Gastroesophageal sphincter (tissue), 4 donors: Measurements from ENCODE around the gene LRBA. TPM values are rescaled to one million over a fixed set of nuclear protein-coding genes. Genes with fewer than 3 reads are reported as not detected.

Experiments used
- ATAC-seq: fragments of 150-250 bp; one replicate; pipeline ENCODE4 v1.9.1; 2016; ENCODE audit warnings: mild to moderate bottlenecking, moderate library complexity
- H3K27ac ChIP-seq, 4 donors: fragments of 200-600 bp; sonication (generic) in 3 of 4; 1 replicate in 3 of 4; 2 replicates in 1 of 4; pipeline ENCODE4 v1.5.1; 2016 to 2019
- H3K27me3 ChIP-seq: fragments of 200-600 bp; sonication (generic); one replicate; pipeline ENCODE4 v1.5.1; 2019
- H3K36me3 ChIP-seq, 2 donors: fragments of 200-600 bp; sonication (generic); one replicate each; pipeline ENCODE4 v1.5.1; 2019; ENCODE audit warnings: control low read depth in 1 of 2
- H3K4me1 ChIP-seq, 3 donors: fragments of 200-600 bp; sonication (generic); 1 replicate in 2 of 3; 2 replicates in 1 of 3; pipeline ENCODE4 v1.5.1; 2016 to 2019; ENCODE audit warnings: control low read depth in 2 of 3
- H3K4me3 ChIP-seq, 2 donors: fragments of 200-600 bp; sonication (generic); one replicate each; pipeline ENCODE4 v1.5.1; 2019; ENCODE audit warnings: mild to moderate bottlenecking in 1 of 2, moderate library complexity in 1 of 2
- H3K9me3 ChIP-seq, 3 donors: fragments of 200-600 bp; sonication (generic); one replicate each; pipeline ENCODE4 v1.5.1; 2017 to 2019; ENCODE audit warnings: control low read depth in 2 of 3
- EP300 ChIP-seq: sonication (generic); formaldehyde crosslinking; IDR thresholded peaks from one replicate; pipeline ENCODE4 v1.6.1; 2017; ENCODE audit warnings: antibody characterized with exemption, mild to moderate bottlenecking
- POLR2A ChIP-seq, 2 donors: fragments of 450-650 bp; IDR thresholded peaks; one replicate each; pipeline ENCODE4 v1.6.1; 2017; ENCODE audit warnings: antibody characterized with exemption in 2 of 2, mild to moderate bottlenecking in 2 of 2, moderate library complexity in 1 of 2
- POLR2AphosphoS5 ChIP-seq: sonication (generic); formaldehyde crosslinking; IDR thresholded peaks from one replicate; pipeline ENCODE4 v1.6.1; 2017; ENCODE audit warnings: antibody characterized with exemption
- WGBS, 2 donors: methylation state at CpG; one replicate each; pipeline ENCODE4 v1.1.5; 2018; ENCODE audit warnings: low coverage in 1 of 2; 5-methylcytosine and 5-hydroxymethylcytosine counted together
- total RNA-seq, 4 donors: library from RNA; depleted of rRNA; stranded (reverse); fragments of >200 nt; gene quantifications; one replicate each; pipeline ENCODE4 v1.1.0, GENCODE V29; 2016
- TF ChIP-seq, protein P1 (sequence below), 4 experiments: fragments of 200-600 bp in 2 of 4; fragments of 450-650 bp in 2 of 4; sonication (generic) in 1 of 4; IDR thresholded peaks; one replicate each; pipeline ENCODE4 v1.5.1; 2017 to 2019; ENCODE audit warnings: antibody characterized with exemption in 4 of 4, mild to moderate bottlenecking in 2 of 4, moderate library complexity in 2 of 4

Gene LRBA
- total RNA-seq, 4 donors from 2014 or later: 18.4 to 35.0 (median 23.2) TPM

DNA sequence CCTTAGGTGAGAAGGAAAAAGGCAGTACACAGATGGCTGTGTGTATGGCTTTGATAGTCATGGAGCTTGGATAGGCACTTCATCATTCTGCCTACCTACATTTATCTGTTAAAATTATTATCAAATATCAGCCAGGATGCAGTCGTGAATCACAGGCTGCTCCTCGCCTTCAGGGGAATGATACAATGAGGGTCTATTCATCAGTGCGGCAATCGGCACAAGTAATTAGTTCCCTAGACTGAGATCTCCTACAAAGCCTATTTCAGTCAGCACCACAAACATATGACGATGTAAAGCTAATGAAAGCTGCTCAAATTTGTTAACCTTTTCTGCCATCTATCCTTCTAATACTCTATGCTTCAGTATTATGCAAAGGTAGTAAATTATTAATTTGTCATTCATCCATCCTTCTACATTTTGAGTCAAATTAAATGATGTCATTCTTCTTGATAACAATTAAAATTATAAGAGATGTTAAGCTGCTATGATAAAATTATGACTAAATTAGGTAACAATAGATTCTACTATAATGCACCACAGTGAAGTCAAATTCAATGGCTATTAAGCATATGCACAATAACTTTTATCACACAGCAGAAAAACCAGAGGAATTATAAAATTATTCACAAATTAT, 414.2 kb downstream of the LRBA start:
- ATAC-seq: no peak
- 80 to 84% methylated on average over 5 of the region's 5 CpGs for WGBS, 2 donors

DNA sequence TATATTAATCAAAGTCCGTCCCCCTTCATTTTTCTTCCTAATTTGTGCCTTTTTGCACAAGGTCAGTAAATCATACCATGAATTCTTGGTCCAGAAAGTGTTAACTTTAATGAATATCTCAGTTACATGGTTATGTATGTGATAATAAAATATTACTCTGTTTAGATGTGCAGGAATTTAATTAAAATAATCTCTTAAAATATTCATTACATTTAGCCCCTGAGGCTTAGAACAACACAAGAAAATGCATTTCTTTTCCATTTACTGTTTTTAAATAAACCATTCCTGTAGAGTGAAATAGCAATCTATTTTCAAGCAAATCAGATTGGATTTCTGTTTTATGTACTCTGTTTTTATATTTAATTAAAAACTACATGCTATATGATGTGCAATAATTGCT, 415.5 kb downstream of the LRBA start:
- Histone ChIP-seq H3K9me3 (no peaks in the 10 kb centered on the region), H3K36me3 (peaks cover 0 to 6% of the 10 kb centered on the region in 2 donors), H3K4me1 (no peaks in the 10 kb centered on the region), H3K27ac (no peak overlapping the region), H3K27me3 (no peaks in the 10 kb centered on the region), H3K4me3 (no peak overlapping the region)
- TF ChIP-seq POLR2AphosphoS5 (no peak), POLR2A (IDR thresholded peaks at IDR 0.05) (no peak), EP300 (no peak)
- TF ChIP-seq, protein P1, sequence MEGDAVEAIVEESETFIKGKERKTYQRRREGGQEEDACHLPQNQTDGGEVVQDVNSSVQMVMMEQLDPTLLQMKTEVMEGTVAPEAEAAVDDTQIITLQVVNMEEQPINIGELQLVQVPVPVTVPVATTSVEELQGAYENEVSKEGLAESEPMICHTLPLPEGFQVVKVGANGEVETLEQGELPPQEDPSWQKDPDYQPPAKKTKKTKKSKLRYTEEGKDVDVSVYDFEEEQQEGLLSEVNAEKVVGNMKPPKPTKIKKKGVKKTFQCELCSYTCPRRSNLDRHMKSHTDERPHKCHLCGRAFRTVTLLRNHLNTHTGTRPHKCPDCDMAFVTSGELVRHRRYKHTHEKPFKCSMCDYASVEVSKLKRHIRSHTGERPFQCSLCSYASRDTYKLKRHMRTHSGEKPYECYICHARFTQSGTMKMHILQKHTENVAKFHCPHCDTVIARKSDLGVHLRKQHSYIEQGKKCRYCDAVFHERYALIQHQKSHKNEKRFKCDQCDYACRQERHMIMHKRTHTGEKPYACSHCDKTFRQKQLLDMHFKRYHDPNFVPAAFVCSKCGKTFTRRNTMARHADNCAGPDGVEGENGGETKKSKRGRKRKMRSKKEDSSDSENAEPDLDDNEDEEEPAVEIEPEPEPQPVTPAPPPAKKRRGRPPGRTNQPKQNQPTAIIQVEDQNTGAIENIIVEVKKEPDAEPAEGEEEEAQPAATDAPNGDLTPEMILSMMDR (IDR thresholded peaks at IDR 0.05): no peak
- 100% methylated on average over 1 of the region's 1 CpG for WGBS, 2 donors
- no peak for ATAC-seq

More for the DNA sequence above, 414.2 kb downstream of the LRBA start:
- Histone ChIP-seq H3K4me3 (no peak overlapping the region), H3K4me1 (no peaks in the 10 kb centered on the region), H3K36me3 (peaks cover 0 to 6% of the 10 kb centered on the region in 2 donors), H3K27me3 (no peaks in the 10 kb centered on the region), H3K27ac (no peak overlapping the region), H3K9me3 (no peaks in the 10 kb centered on the region)
- TF ChIP-seq POLR2A (IDR thresholded peaks at IDR 0.05): no peak
- TF ChIP-seq, protein P1 (IDR thresholded peaks at IDR 0.05): no peak
- TF ChIP-seq POLR2AphosphoS5: no peak
- TF ChIP-seq EP300: no peak

DNA sequence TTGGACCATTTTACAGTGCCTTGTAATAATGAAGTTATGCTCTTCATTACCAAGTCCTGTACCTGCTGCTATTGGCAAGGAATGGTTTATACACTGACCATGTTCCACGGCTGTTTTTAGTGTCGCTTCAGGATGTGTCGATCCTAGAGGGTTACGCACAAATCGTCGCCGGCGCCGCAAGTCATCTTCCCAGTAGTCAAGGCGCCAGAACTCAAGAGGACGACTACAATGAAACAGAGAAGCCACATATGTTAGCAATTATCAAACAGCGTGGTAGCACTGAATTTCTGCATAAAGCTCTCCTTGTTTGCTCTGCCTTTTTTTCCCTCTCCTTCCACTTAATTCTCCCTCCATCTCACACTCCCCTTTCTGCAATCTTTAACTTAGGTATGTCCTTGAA, 416.2 kb downstream of the LRBA start:
- no peak for TF ChIP-seq POLR2AphosphoS5
- TF ChIP-seq POLR2A (IDR thresholded peaks at IDR 0.05): no peak
- TF ChIP-seq EP300: no peak
- TF ChIP-seq, protein P1 (IDR thresholded peaks at IDR 0.05): no peak
- H3K36me3 ChIP-seq: peaks cover 0 to 6% of the 10 kb centered on the region in 2 donors
- ATAC-seq: no peak
- WGBS, 2 donors: 86 to 92% methylated on average over 6 to 12 of the region's 12 CpGs
- H3K27ac ChIP-seq: no peak overlapping the region
- no peaks in the 10 kb centered on the region for H3K4me1 ChIP-seq
- H3K27me3 ChIP-seq: no peaks in the 10 kb centered on the region
- H3K4me3 ChIP-seq: no peak overlapping the region
- H3K9me3 ChIP-seq: no peaks in the 10 kb centered on the region

DNA sequence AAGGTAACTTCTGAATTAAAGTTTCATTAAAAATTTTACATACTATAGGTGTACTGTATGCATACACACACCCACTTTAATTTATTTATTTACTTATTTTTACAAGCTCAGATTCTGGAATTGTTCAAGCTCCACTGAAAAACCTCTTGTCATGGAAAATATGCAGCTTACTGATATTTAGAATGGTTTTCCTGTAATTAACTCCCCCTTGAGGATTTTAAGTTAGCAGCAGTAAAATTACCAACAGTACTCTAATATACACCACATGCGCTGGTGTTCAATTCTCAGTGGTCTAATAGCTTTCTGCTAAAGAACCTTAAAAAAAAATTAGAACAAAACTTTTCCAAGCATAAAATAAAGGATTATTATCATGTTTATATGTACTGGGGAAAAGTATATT, 421.1 kb downstream of the LRBA start:
- ATAC-seq: no peak
- no peaks in the 10 kb centered on the region for H3K4me1 ChIP-seq
- H3K27ac ChIP-seq: no peak overlapping the region
- H3K27me3 ChIP-seq: no peaks in the 10 kb centered on the region
- TF ChIP-seq POLR2A (IDR thresholded peaks at IDR 0.05) (no peak), POLR2AphosphoS5 (no peak), EP300 (no peak)
- TF ChIP-seq, protein P1 (IDR thresholded peaks at IDR 0.05): no peak
- H3K9me3 ChIP-seq: no peaks in the 10 kb centered on the region
- no peak overlapping the region for H3K4me3 ChIP-seq
- H3K36me3 ChIP-seq: peaks cover 0 to 19% of the 10 kb centered on the region in 2 donors
- 92 to 95% methylated on average over 1 of the region's 1 CpG for WGBS, 2 donors

DNA sequence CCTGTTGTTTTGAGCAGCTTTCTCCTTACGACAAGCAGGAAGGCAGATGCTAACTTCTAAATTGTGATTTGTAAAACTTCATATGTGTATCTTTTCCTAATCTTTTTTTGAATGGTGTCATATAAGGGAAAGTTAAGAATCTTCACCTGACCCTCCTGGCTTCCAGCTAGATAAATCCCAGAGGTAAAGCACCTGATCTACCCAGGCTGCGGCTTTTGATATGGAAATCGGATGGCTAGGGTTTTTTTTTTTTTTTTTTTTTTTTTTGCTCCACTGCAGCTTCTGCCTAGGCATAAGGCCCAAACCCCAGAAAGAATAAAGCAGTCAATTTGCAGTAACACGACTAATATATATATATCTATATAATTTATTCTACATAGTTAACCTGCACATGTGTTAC, 423.2 kb downstream of the LRBA start:
- Histone ChIP-seq H3K27ac (no peak overlapping the region), H3K36me3 (peaks cover 0 to 33% of the 10 kb centered on the region in 2 donors), H3K27me3 (no peaks in the 10 kb centered on the region), H3K4me3 (no peak overlapping the region), H3K9me3 (no peaks in the 10 kb centered on the region), H3K4me1 (no peaks in the 10 kb centered on the region)
- WGBS, 2 donors: 75 to 92% methylated on average over 4 of the region's 4 CpGs
- TF ChIP-seq POLR2AphosphoS5: no peak
- no peak for TF ChIP-seq POLR2A (IDR thresholded peaks at IDR 0.05)
- no peak for TF ChIP-seq EP300
- TF ChIP-seq, protein P1 (IDR thresholded peaks at IDR 0.05): no peak
- ATAC-seq: no peak
